ENCODE data around the gene PHC2. TPM values are rescaled to one million over a fixed set of nuclear protein-coding genes. Genes with fewer than 3 reads are reported as not detected.

Gene PHC2
- polyA plus RNA-seq, 3 donors from 2014 or later, result 16.1 to 28.7 (median 27.4) TPM

Other genes starting within 250 kb of the PHC2 start
- 1 to 10 TPM in 2 of 3 donors, not detected in 1; 2.5 to 8.0 TPM for gene TRIM62, start 249.1 kb downstream of the PHC2 start, polyA plus RNA-seq
- 10 to 100 TPM in 2 of 3 donors, 1 to 10 TPM in 1; 5.5 to 37.9 (median 16.2) TPM for gene ZNF362, start 174.6 kb downstream of the PHC2 start, polyA plus RNA-seq
- not detected for gene A3GALT2, start 110.0 kb downstream of the PHC2 start, polyA plus RNA-seq
- gene ZSCAN20, start 41.5 kb upstream of the PHC2 start, polyA plus RNA-seq, result under 1 TPM in 2 of 3 donors, not detected in 1; 0.33 to 0.68 TPM

Data from immature natural killer cell (primary cell).